ENCODE results near the gene ECI2.
"Not testable (repeated sequence)": the region's sequence is repeated elsewhere in the genome, so short reads cannot be mapped to it uniquely, and the experiment has no call there.

Gene ECI2

GRCh38 chr6:4125500-4125899 lies 9.9 kb downstream of the ECI2 start:
- no peak overlapping the region for H3K4me3 ChIP-seq (ENCODE audit: control insufficient read depth, low read depth, low read length)
- no peak for DNase-seq (ENCODE audit: low read depth)
- no peak for TF ChIP-seq CTCF (IDR thresholded peaks at IDR 0.05; ENCODE audit: control insufficient read depth, insufficient read depth, low read depth, low read length, missing control alignments)

DNA sequence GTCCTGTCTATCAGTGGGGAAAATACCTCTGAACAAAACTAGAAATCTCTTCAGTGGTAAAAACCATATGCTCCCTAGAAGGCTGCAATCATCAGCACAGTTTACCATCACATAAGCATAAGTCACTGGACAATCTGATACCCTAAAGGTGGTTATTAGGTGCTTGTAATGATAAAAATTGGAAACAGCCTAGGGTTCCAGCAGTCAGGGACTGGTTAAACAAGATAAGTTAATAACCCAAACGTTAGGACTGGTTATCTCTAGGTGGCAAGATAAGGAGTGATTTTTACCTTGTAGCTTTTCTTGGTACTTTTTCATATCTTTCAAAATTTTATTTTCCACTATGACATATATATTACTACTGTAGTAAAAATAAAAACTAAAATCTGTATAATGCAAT lies 11.0 kb downstream of the ECI2 start:
- DNase-seq (ENCODE audit: low read depth), result no peak
- no peak overlapping the region for H3K4me3 ChIP-seq (ENCODE audit: control insufficient read depth, low read depth, low read length)
- TF ChIP-seq CTCF (IDR thresholded peaks at IDR 0.05; ENCODE audit: control insufficient read depth, insufficient read depth, low read depth, low read length, missing control alignments), result no peak

DNA sequence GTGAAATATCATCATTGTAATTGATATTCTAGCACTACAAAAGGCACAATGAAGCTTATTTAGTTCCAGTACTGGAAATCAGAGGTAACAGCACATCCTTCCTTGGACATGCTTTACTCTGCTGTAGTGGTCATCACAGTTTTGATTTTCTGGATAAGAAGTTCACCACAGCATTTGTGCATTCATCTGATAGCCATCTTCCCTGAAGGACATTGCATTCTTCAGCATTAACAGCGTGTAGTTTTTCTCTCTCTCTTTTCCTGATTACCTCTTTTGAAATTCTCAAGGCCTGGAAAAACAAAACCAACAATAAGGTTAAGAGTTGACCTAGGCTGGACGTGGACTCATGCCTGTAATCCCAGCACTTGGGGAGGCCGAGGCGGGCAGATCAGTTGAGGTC lies 19.6 kb downstream of the ECI2 start:
- H3K4me3 ChIP-seq (ENCODE audit: control insufficient read depth, low read depth, low read length), result no peak overlapping the region
- no peak for DNase-seq (ENCODE audit: low read depth)
- no peak for TF ChIP-seq CTCF (IDR thresholded peaks at IDR 0.05; ENCODE audit: control insufficient read depth, insufficient read depth, low read depth, low read length, missing control alignments)

DNA sequence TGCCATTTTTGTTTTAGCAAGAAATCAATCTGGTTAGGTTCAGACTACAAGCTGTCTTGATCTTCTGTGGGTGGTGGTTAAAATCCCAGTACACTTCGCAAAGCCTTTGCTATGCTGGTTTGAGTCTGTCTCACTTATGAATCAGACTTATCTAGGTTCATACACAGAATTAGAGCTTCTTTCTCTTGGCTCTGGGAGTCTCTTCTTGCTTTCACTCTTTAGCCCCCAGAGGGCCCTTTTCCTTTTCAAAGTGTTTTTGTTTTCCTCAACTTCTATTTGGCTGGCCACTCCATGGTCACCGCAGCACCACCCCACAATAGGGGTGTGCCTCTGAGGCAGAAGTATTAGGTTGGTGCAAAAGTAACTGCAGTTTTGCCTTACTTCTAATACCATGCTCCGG lies 21.3 kb downstream of the ECI2 start:
- no peak for TF ChIP-seq CTCF (IDR thresholded peaks at IDR 0.05; ENCODE audit: control insufficient read depth, insufficient read depth, low read depth, low read length, missing control alignments)
- no peak for DNase-seq (ENCODE audit: low read depth)
- H3K4me3 ChIP-seq (ENCODE audit: control insufficient read depth, low read depth, low read length), result no peak overlapping the region

DNA sequence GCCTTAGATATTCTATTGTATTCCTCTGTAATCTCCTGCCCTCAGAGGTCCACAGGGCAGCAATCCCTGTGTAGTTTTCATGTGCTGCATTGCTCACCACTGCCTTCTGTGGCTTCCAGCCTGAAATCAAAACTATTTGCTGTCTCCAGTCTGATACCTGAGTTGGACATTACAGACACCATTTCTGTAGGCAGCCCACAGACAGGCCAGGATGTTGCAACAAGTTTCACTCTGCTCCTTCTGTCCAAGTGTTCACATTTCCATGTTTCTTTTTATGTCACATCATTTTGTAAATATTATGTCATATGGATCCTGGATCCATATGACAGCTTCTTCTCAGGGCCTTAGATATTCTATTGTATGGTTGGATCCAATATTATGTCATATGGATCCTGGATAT lies 21.7 kb downstream of the ECI2 start:
- H3K4me3 ChIP-seq (ENCODE audit: control insufficient read depth, low read depth, low read length), result no peak overlapping the region
- DNase-seq (ENCODE audit: low read depth), result no peak
- no peak for TF ChIP-seq CTCF (IDR thresholded peaks at IDR 0.05; ENCODE audit: control insufficient read depth, insufficient read depth, low read depth, low read length, missing control alignments)

DNA sequence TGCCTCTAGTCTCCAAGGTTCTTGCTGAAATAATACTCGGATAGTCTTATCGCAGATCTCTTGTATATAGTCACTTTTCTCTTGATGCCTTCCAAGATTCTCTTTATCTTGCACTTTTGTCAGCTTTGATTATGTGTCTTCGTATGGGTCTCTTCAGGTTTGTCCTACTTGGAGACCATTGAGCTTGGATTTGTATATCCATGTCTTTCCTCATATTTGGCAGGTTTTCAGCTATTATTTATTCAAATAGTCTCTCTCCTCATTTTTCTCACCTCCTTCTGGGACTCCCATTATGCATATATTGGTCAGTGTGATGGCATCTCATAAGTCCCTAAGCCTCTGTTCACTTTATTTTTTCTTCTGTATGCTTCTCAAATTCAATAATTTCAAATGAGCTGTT lies 23.0 kb downstream of the ECI2 start:
- no peak overlapping the region for H3K4me3 ChIP-seq (ENCODE audit: control insufficient read depth, low read depth, low read length)
- no peak for DNase-seq (ENCODE audit: low read depth)
- no peak for TF ChIP-seq CTCF (IDR thresholded peaks at IDR 0.05; ENCODE audit: control insufficient read depth, insufficient read depth, low read depth, low read length, missing control alignments)

- H3K4me3 ChIP-seq (ENCODE audit: control insufficient read depth, low read depth, low read length); DNase-seq (ENCODE audit: low read depth): not testable (repeated sequence)
These were observed 26.0 kb downstream of the ECI2 start for GRCh38 chr6:4109363-4109815.
